Trophoblast cell (in vitro differentiated cells and primary cell): ENCODE measurements around the gene CILP.

Source experiments
- DNase-seq, 2 donors: peaks; one replicate each; pipeline ENCODE4 v3.0.0-alpha.2; 2016
- H2AFZ ChIP-seq: 2 replicates; pipeline ENCODE4 v1.6.1; 2013; ENCODE audit warnings: low read length, moderate library complexity, mild to moderate bottlenecking; ENCODE audit not compliant: insufficient read depth, poor library complexity
- H2AK5ac ChIP-seq: 2 replicates; pipeline ENCODE4 v1.6.1; 2013; ENCODE audit warnings: mild to moderate bottlenecking, low read length
- H2BK120ac ChIP-seq: 2 replicates; pipeline ENCODE4 v1.6.1; 2013; ENCODE audit warnings: low read length, mild to moderate bottlenecking, moderate library complexity; ENCODE audit not compliant: insufficient read depth, poor library complexity
- H2BK12ac ChIP-seq: 2 replicates; pipeline ENCODE4 v1.6.1; 2013; ENCODE audit warnings: mild to moderate bottlenecking, low read length, moderate library complexity
- H2BK5ac ChIP-seq: 2 replicates; pipeline ENCODE4 v1.6.1; 2013; ENCODE audit warnings: low read length, low read depth, moderate library complexity, mild to moderate bottlenecking; ENCODE audit not compliant: poor library complexity
- H3K14ac ChIP-seq: 2 replicates; pipeline ENCODE4 v1.6.1; 2013; ENCODE audit warnings: mild to moderate bottlenecking, low read length
- H3K18ac ChIP-seq: 2 replicates; pipeline ENCODE4 v1.6.1; 2013; ENCODE audit warnings: mild to moderate bottlenecking, low read length
- H3K23ac ChIP-seq: 2 replicates; pipeline ENCODE4 v1.6.1; 2013; ENCODE audit warnings: low read length
- H3K27ac ChIP-seq: 2 replicates; pipeline ENCODE4 v1.5.1; 2013; ENCODE audit warnings: low read depth, mild to moderate bottlenecking, inconsistent platforms, low read length, moderate library complexity
- H3K27me3 ChIP-seq: 2 replicates; pipeline ENCODE4 v1.6.1; 2013; ENCODE audit warnings: inconsistent platforms, mild to moderate bottlenecking, low read length, moderate library complexity; ENCODE audit not compliant: insufficient read depth
- H3K36me3 ChIP-seq, 2 experiments: 1 replicate in 1 of 2; 2 replicates in 1 of 2; pipeline ENCODE4 v1.6.1; 2013; ENCODE audit warnings: low read length in 2 of 2, mild to moderate bottlenecking in 2 of 2, moderate library complexity in 1 of 2; ENCODE audit not compliant: insufficient read depth in 2 of 2, control insufficient read depth in 1 of 2
- H3K4ac ChIP-seq: 2 replicates; pipeline ENCODE4 v1.6.1; 2013; ENCODE audit warnings: low read depth, mild to moderate bottlenecking, low read length, moderate library complexity
- H3K4me1 ChIP-seq, 2 experiments: 1 replicate in 1 of 2; 2 replicates in 1 of 2; pipeline ENCODE4 v1.6.1; 2013; ENCODE audit warnings: low read length in 2 of 2, mild to moderate bottlenecking in 2 of 2, moderate library complexity in 1 of 2; ENCODE audit not compliant: insufficient read depth in 2 of 2, control insufficient read depth in 1 of 2
- H3K4me2 ChIP-seq: 2 replicates; pipeline ENCODE4 v1.6.1; 2013; ENCODE audit warnings: inconsistent platforms, mild to moderate bottlenecking, low read length, moderate library complexity
- H3K4me3 ChIP-seq: 2 replicates; pipeline ENCODE4 v1.5.1; 2013; ENCODE audit warnings: mild to moderate bottlenecking, low read depth, low read length, inconsistent platforms
- H3K79me1 ChIP-seq: one replicate; pipeline ENCODE4 v1.6.1; 2013; ENCODE audit warnings: low read length
- H3K79me2 ChIP-seq: 2 replicates; pipeline ENCODE4 v1.6.1; 2013; ENCODE audit warnings: low read length, mild to moderate bottlenecking; ENCODE audit not compliant: control insufficient read depth, insufficient read depth, poor library complexity
- H3K9ac ChIP-seq: 2 replicates; pipeline ENCODE4 v1.6.1; 2013; ENCODE audit warnings: mild to moderate bottlenecking, low read length
- H3K9me3 ChIP-seq: 2 replicates; pipeline ENCODE4 v1.6.1; 2013; ENCODE audit warnings: low read depth, mild to moderate bottlenecking, control low read depth, inconsistent platforms, low read length; ENCODE audit not compliant: insufficient read depth
- H4K12ac ChIP-seq: 2 replicates; pipeline ENCODE4 v1.6.1; 2013; ENCODE audit warnings: low read depth, mild to moderate bottlenecking, low read length, moderate library complexity
- H4K8ac ChIP-seq: 2 replicates; pipeline ENCODE4 v1.6.1; 2013; ENCODE audit warnings: low read depth, mild to moderate bottlenecking, low read length, moderate library complexity
- H4K91ac ChIP-seq: one replicate; pipeline ENCODE4 v1.6.1; 2013; ENCODE audit warnings: low read depth, mild to moderate bottlenecking, low read length, moderate library complexity
- WGBS: extraction: QIAGEN DNeasy Blood & Tissue Kit; methylation state at CpG from one replicate; pipeline ENCODE4 v1.1.7; 2013; ENCODE audit warnings: missing lambda C conversion rate; ENCODE audit not compliant: insufficient read length, insufficient coverage; ENCODE audit errors: extremely low coverage; 5-methylcytosine and 5-hydroxymethylcytosine counted together

Gene CILP

GRCh38 chr15:65171428-65171827 lies 39.8 kb downstream of the CILP start:
- Histone ChIP-seq H3K4me1 (no peaks in the 10 kb centered on the region), H3K18ac (no peak overlapping the region), H3K79me2 (no peaks in the 10 kb centered on the region), H2BK5ac (no peak overlapping the region), H3K4me2 (no peak overlapping the region), H3K36me3 (peaks cover 9 to 20% of the 10 kb centered on the region in 2 experiments), H3K4ac (no peak overlapping the region), H4K8ac (no peak overlapping the region), H3K23ac (no peak overlapping the region), H3K4me3 (no peak overlapping the region), H3K79me1 (peaks cover 4% of the 10 kb centered on the region), H3K27ac (peak overlapping the region; percentile 40), H4K91ac (peak overlapping the region; percentile 35), H3K9ac (no peak overlapping the region), H2AFZ (no peak overlapping the region), H2BK12ac (no peak overlapping the region), H2BK120ac (peak overlapping the region; percentile 43), H3K9me3 (no peaks in the 10 kb centered on the region), H4K12ac (no peak overlapping the region), H3K27me3 (no peaks in the 10 kb centered on the region), H2AK5ac (no peak overlapping the region), H3K14ac (no peak overlapping the region)
- peak; percentile 90 to 96 for DNase-seq
- no CpG with 5 or more reads among the region's 5 CpGs for WGBS

GRCh38 chr15:65165875-65166274 lies 45.4 kb downstream of the CILP start:
- H3K9me3 ChIP-seq, result no peaks in the 10 kb centered on the region
- no peak overlapping the region for H2BK5ac ChIP-seq
- H3K9ac ChIP-seq, result no peak overlapping the region
- no peak overlapping the region for H3K4me3 ChIP-seq
- no peak overlapping the region for H4K91ac ChIP-seq
- H3K4ac ChIP-seq, result no peak overlapping the region
- DNase-seq, result no peak
- no peak overlapping the region for H2BK12ac ChIP-seq
- H4K8ac ChIP-seq, result no peak overlapping the region
- WGBS, result no CpG with 5 or more reads among the region's 2 CpGs
- no peaks in the 10 kb centered on the region for H3K4me1 ChIP-seq
- H2AFZ ChIP-seq, result no peak overlapping the region
- no peak overlapping the region for H3K14ac ChIP-seq
- no peak overlapping the region for H3K4me2 ChIP-seq
- no peaks in the 10 kb centered on the region for H3K27me3 ChIP-seq
- no peak overlapping the region for H3K27ac ChIP-seq
- no peak overlapping the region for H2BK120ac ChIP-seq
- no peak overlapping the region for H4K12ac ChIP-seq
- no peak overlapping the region for H2AK5ac ChIP-seq
- H3K23ac ChIP-seq, result no peak overlapping the region
- no peaks in the 10 kb centered on the region for H3K79me2 ChIP-seq
- H3K36me3 ChIP-seq, result peaks cover 10 to 14% of the 10 kb centered on the region in 2 experiments
- peaks cover 3% of the 10 kb centered on the region for H3K79me1 ChIP-seq
- no peak overlapping the region for H3K18ac ChIP-seq

- H3K27me3 ChIP-seq, result no peaks in the 10 kb centered on the region
- H3K23ac ChIP-seq, result no peak overlapping the region
- no peak overlapping the region for H4K8ac ChIP-seq
- H2BK5ac ChIP-seq, result no peak overlapping the region
- no peak overlapping the region for H3K4me2 ChIP-seq
- H3K27ac ChIP-seq, result no peak overlapping the region
- no peak overlapping the region for H3K4ac ChIP-seq
- H3K14ac ChIP-seq, result no peak overlapping the region
- peaks cover 10 to 11% of the 10 kb centered on the region in 2 experiments for H3K36me3 ChIP-seq
- no peak overlapping the region for H2AK5ac ChIP-seq
- no peaks in the 10 kb centered on the region for H3K4me1 ChIP-seq
- H3K4me3 ChIP-seq, result no peak overlapping the region
- WGBS, result no CpG with 5 or more reads among the region's 1 CpG
- no peak overlapping the region for H2AFZ ChIP-seq
- H4K91ac ChIP-seq, result no peak overlapping the region
- no peak overlapping the region for H2BK12ac ChIP-seq
- no peak overlapping the region for H3K9ac ChIP-seq
- no peaks in the 10 kb centered on the region for H3K79me2 ChIP-seq
- H2BK120ac ChIP-seq, result no peak overlapping the region
- H3K18ac ChIP-seq, result no peak overlapping the region
- H4K12ac ChIP-seq, result no peak overlapping the region
- peaks cover 2% of the 10 kb centered on the region for H3K79me1 ChIP-seq
- no peak for DNase-seq
- H3K9me3 ChIP-seq, result no peaks in the 10 kb centered on the region
Measured at GRCh38 chr15:65164139-65164538, 47.1 kb downstream of the CILP start.

GRCh38 chr15:65163041-65163440 lies 48.2 kb downstream of the CILP start:
- no peaks in the 10 kb centered on the region for H3K27me3 ChIP-seq
- no peak overlapping the region for H3K9ac ChIP-seq
- no CpG with 5 or more reads among the region's 4 CpGs for WGBS
- H2AFZ ChIP-seq, result no peak overlapping the region
- H3K79me1 ChIP-seq, result no peaks in the 10 kb centered on the region
- no peak overlapping the region for H3K18ac ChIP-seq
- H4K91ac ChIP-seq, result no peak overlapping the region
- no peak overlapping the region for H4K8ac ChIP-seq
- no peaks in the 10 kb centered on the region for H3K4me1 ChIP-seq
- no peak overlapping the region for H2AK5ac ChIP-seq
- DNase-seq, result peak in 1 of 2 donors; percentile 13
- H2BK5ac ChIP-seq, result no peak overlapping the region
- H3K27ac ChIP-seq, result no peak overlapping the region
- H3K36me3 ChIP-seq, result peaks cover 9% of the 10 kb centered on the region in 2 experiments
- no peak overlapping the region for H2BK12ac ChIP-seq
- no peak overlapping the region for H3K14ac ChIP-seq
- H3K23ac ChIP-seq, result no peak overlapping the region
- H2BK120ac ChIP-seq, result no peak overlapping the region
- no peaks in the 10 kb centered on the region for H3K79me2 ChIP-seq
- H3K4me2 ChIP-seq, result no peak overlapping the region
- no peak overlapping the region for H4K12ac ChIP-seq
- no peak overlapping the region for H3K4ac ChIP-seq
- H3K4me3 ChIP-seq, result no peak overlapping the region
- H3K9me3 ChIP-seq, result no peaks in the 10 kb centered on the region
